HG02852 (cell line): ENCODE data around the gene DNASE2B.
"Not testable (repeated sequence)": the region's sequence is repeated elsewhere in the genome, so short reads cannot be mapped to it uniquely, and the experiment has no call there.

Experiments used
- ATAC-seq: cut with Tn5 transposase; IDR thresholded peaks from one replicate; pipeline ENCODE4 v1.9.1; 2021; ENCODE audit warnings: mild to moderate bottlenecking, moderate library complexity; ENCODE audit not compliant: unreplicated experiment

Gene DNASE2B

GRCh38 chr1:84442747-84443646 lies 44.7 kb downstream of the DNASE2B start:
- not testable (repeated sequence) for ATAC-seq

GRCh38 chr1:84448704-84449103 lies 50.4 kb downstream of the DNASE2B start:
- not testable (repeated sequence) for ATAC-seq

GRCh38 chr1:84450910-84451309 lies 52.6 kb downstream of the DNASE2B start:
- no peak for ATAC-seq

- ATAC-seq = no peak
Observed at GRCh38 chr1:84452436-84452835, 54.2 kb downstream of the DNASE2B start.

- no peak for ATAC-seq
Observed at GRCh38 chr1:84462118-84462517, 63.8 kb downstream of the DNASE2B start.
